Large intestine (tissue), 3 donors: ENCODE results near the gene BDKRB2. TPM values are rescaled to one million over a fixed set of nuclear protein-coding genes. Genes with fewer than 3 reads are reported as not detected.

Experiments
- DNase-seq, 2 donors: peaks; one replicate each; pipeline versions ENCODE4 v3.0.0 to v3.0.0-alpha.2; 2013
- H3K27ac ChIP-seq: one replicate; pipeline ENCODE4 v1.5.1; 2013; ENCODE audit warnings: low read length
- H3K27me3 ChIP-seq: 2 replicates; pipeline ENCODE4 v1.6.1; 2013; ENCODE audit warnings: low read length; ENCODE audit not compliant: control insufficient read depth, insufficient read depth
- H3K36me3 ChIP-seq: 2 replicates; pipeline ENCODE4 v1.6.1; 2013; ENCODE audit warnings: low read length; ENCODE audit not compliant: control insufficient read depth, insufficient read depth
- H3K4me1 ChIP-seq: one replicate; pipeline ENCODE4 v1.6.1; 2013; ENCODE audit warnings: low read length; ENCODE audit not compliant: control insufficient read depth, insufficient read depth
- H3K4me3 ChIP-seq: one replicate; pipeline ENCODE4 v1.5.1; 2013; ENCODE audit warnings: low read length
- H3K9me3 ChIP-seq: one replicate; pipeline ENCODE4 v1.6.1; 2013; ENCODE audit warnings: mild to moderate bottlenecking, low read depth, low read length, moderate library complexity; ENCODE audit not compliant: control insufficient read depth
- WGBS: methylation state at CpG from one replicate; pipeline ENCODE4 v1.1.5; 2013; ENCODE audit warnings: low lambda C conversion rate; ENCODE audit not compliant: insufficient coverage; 5-methylcytosine and 5-hydroxymethylcytosine counted together
- polyA plus RNA-seq: library from polyadenylated mRNA; unstranded; fragments of 120-200 nt; gene quantifications from one replicate; pipeline ENCODE4 v1.2.1, GENCODE V29; 2013

Gene BDKRB2
- polyA plus RNA-seq, 1 donor = 9.1 TPM

GRCh38 chr14:96225745-96226151, 21.1 kb downstream of the BDKRB2 start:
- Histone ChIP-seq H3K27me3 (no peaks in the 10 kb centered on the region), H3K9me3 (peaks cover 13% of the 10 kb centered on the region), H3K27ac (peak overlapping the region; percentile 23), H3K4me3 (no peak overlapping the region), H3K36me3 (peaks cover 9% of the 10 kb centered on the region), H3K4me1 (peaks cover 15% of the 10 kb centered on the region)
- WGBS = no CpG with 5 or more reads among the region's 5 CpGs
- DNase-seq = peak; percentile 50 to 62

- WGBS = no CpG with 5 or more reads among the region's 7 CpGs
- no peak for DNase-seq
- Histone ChIP-seq H3K27me3 (no peaks in the 10 kb centered on the region), H3K4me1 (peaks cover 15% of the 10 kb centered on the region), H3K4me3 (no peak overlapping the region), H3K9me3 (peaks cover 13% of the 10 kb centered on the region), H3K27ac (no peak overlapping the region), H3K36me3 (peaks cover 9% of the 10 kb centered on the region)
These were observed 22.8 kb downstream of the BDKRB2 start for GRCh38 chr14:96227428-96227827.

GRCh38 chr14:96229315-96229714, 24.7 kb downstream of the BDKRB2 start:
- no CpG with 5 or more reads among the region's 6 CpGs for WGBS
- no peak overlapping the region for H3K27ac ChIP-seq
- DNase-seq = no peak
- peaks cover 9% of the 10 kb centered on the region for H3K36me3 ChIP-seq
- no peaks in the 10 kb centered on the region for H3K27me3 ChIP-seq
- peaks cover 23% of the 10 kb centered on the region for H3K4me1 ChIP-seq
- H3K9me3 ChIP-seq = peaks cover 13% of the 10 kb centered on the region
- no peak overlapping the region for H3K4me3 ChIP-seq

- WGBS = 90% methylated on average over 2 of the region's 4 CpGs
- no peaks in the 10 kb centered on the region for H3K27me3 ChIP-seq
- H3K9me3 ChIP-seq = peaks cover 13% of the 10 kb centered on the region
- no peak overlapping the region for H3K27ac ChIP-seq
- no peak for DNase-seq
- peaks cover 13% of the 10 kb centered on the region for H3K4me1 ChIP-seq
- no peak overlapping the region for H3K4me3 ChIP-seq
- peaks cover 9% of the 10 kb centered on the region for H3K36me3 ChIP-seq
These were observed 26.4 kb downstream of the BDKRB2 start for GRCh38 chr14:96231056-96231455.

GRCh38 chr14:96231526-96232130, 27.0 kb downstream of the BDKRB2 start:
- H3K36me3 ChIP-seq = peaks cover 9% of the 10 kb centered on the region
- H3K27ac ChIP-seq = no peak overlapping the region
- no peak overlapping the region for H3K4me3 ChIP-seq
- DNase-seq = peak in 1 of 2 donors; percentile 32
- peaks cover 12% of the 10 kb centered on the region for H3K4me1 ChIP-seq
- H3K9me3 ChIP-seq = peaks cover 13% of the 10 kb centered on the region
- H3K27me3 ChIP-seq = no peaks in the 10 kb centered on the region
- WGBS = no CpG with 5 or more reads among the region's 12 CpGs

GRCh38 chr14:96232506-96232905, 27.9 kb downstream of the BDKRB2 start:
- Histone ChIP-seq H3K4me3 (no peak overlapping the region), H3K27ac (no peak overlapping the region), H3K4me1 (peaks cover 18% of the 10 kb centered on the region), H3K9me3 (peaks cover 13% of the 10 kb centered on the region), H3K27me3 (no peaks in the 10 kb centered on the region), H3K36me3 (peaks cover 8% of the 10 kb centered on the region)
- WGBS = 90% methylated on average over 2 of the region's 11 CpGs
- no peak for DNase-seq

GRCh38 chr14:96233661-96234060, 29.0 kb downstream of the BDKRB2 start:
- no CpG with 5 or more reads among the region's 3 CpGs for WGBS
- Histone ChIP-seq H3K4me1 (peaks cover 20% of the 10 kb centered on the region), H3K9me3 (peaks cover 3% of the 10 kb centered on the region), H3K27me3 (no peaks in the 10 kb centered on the region), H3K27ac (no peak overlapping the region), H3K36me3 (peaks cover 11% of the 10 kb centered on the region), H3K4me3 (no peak overlapping the region)
- no peak for DNase-seq

GRCh38 chr14:96235426-96235825, 30.8 kb downstream of the BDKRB2 start:
- no peak overlapping the region for H3K27ac ChIP-seq
- WGBS = 20% methylated on average over 1 of the region's 4 CpGs
- H3K36me3 ChIP-seq = peaks cover 7% of the 10 kb centered on the region
- H3K27me3 ChIP-seq = no peaks in the 10 kb centered on the region
- peaks cover 35% of the 10 kb centered on the region for H3K4me1 ChIP-seq
- H3K4me3 ChIP-seq = no peak overlapping the region
- H3K9me3 ChIP-seq = peaks cover 2% of the 10 kb centered on the region
- no peak for DNase-seq

- Histone ChIP-seq H3K27ac (no peak overlapping the region), H3K9me3 (peaks cover 12% of the 10 kb centered on the region), H3K27me3 (no peaks in the 10 kb centered on the region), H3K36me3 (peaks cover 22% of the 10 kb centered on the region), H3K4me3 (no peak overlapping the region), H3K4me1 (peaks cover 42% of the 10 kb centered on the region)
- no peak for DNase-seq
- WGBS = no CpG with 5 or more reads among the region's 2 CpGs
These were observed 33.0 kb downstream of the BDKRB2 start for GRCh38 chr14:96237641-96238040.

GRCh38 chr14:96238676-96239265, 34.1 kb downstream of the BDKRB2 start:
- peaks cover 40% of the 10 kb centered on the region for H3K4me1 ChIP-seq
- no peak overlapping the region for H3K4me3 ChIP-seq
- H3K9me3 ChIP-seq = peaks cover 12% of the 10 kb centered on the region
- no peaks in the 10 kb centered on the region for H3K27me3 ChIP-seq
- DNase-seq = peak in 1 of 2 donors; percentile 18
- peaks cover 22% of the 10 kb centered on the region for H3K36me3 ChIP-seq
- WGBS = 80% methylated on average over 1 of the region's 7 CpGs
- peak overlapping the region; percentile 88 for H3K27ac ChIP-seq

- no CpG with 5 or more reads among the region's 9 CpGs for WGBS
- peak overlapping the region; percentile 88 for H3K27ac ChIP-seq
- peaks cover 12% of the 10 kb centered on the region for H3K9me3 ChIP-seq
- H3K27me3 ChIP-seq = no peaks in the 10 kb centered on the region
- DNase-seq = peak; percentile 94 to 98
- peaks cover 22% of the 10 kb centered on the region for H3K36me3 ChIP-seq
- peaks cover 30% of the 10 kb centered on the region for H3K4me1 ChIP-seq
- no peak overlapping the region for H3K4me3 ChIP-seq
These were observed 35.1 kb downstream of the BDKRB2 start for GRCh38 chr14:96239711-96240141.
